HuH-7 (cell line): Measurements from ENCODE around the gene HEPHL1.

Source experiments
- DNase-seq: peaks from one replicate; pipeline ENCODE4 v3.0.0; 2011; ENCODE audit warnings: low spot score

The HEPHL1 gene

GRCh38 chr11:94025690-94026394, 4.7 kb downstream of the HEPHL1 start:
- DNase-seq = no peak

- DNase-seq = no peak
Observed at GRCh38 chr11:94027210-94027609, 6.1 kb downstream of the HEPHL1 start.

DNA sequence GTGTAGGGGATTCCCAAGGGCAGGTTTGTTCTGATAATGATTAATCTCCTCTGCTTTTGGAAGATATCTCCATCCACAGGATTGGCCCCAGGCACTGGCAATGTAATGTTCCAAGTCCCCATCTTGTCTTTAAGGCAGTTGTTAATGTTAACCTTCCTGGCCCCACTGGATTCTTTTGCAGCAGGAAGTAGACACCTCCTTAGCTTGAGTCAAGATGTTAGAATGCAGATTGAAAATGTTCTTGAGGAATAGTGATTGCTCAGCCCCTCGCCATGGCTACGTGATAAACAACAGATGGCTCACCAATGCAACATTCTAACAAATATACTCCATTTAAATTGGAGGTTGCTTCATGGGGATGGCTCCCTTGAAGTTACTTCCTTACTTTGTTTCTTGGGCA, 7.3 kb downstream of the HEPHL1 start:
- no peak for DNase-seq

DNA sequence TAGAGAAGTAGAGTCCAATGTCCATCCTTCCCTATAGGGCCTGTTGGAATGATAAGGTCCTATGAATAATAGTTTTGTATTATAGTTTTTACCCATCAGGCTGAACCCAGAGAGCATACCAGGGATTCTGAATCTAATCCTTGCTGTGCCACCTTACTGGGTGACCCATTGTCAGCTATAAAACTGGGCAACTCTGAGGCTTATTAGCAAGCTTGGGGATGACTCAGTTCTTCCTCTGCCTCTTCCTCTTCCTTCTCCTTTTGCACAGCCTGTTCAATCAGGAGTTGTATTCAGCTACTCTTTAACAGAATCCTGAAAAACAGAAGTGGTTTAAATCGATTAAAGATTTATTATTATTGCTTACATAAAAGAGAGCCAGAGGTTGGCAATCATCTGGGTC, 8.9 kb downstream of the HEPHL1 start:
- no peak for DNase-seq

- DNase-seq = no peak
Observed at GRCh38 chr11:94031625-94032024, 10.5 kb downstream of the HEPHL1 start.

DNA sequence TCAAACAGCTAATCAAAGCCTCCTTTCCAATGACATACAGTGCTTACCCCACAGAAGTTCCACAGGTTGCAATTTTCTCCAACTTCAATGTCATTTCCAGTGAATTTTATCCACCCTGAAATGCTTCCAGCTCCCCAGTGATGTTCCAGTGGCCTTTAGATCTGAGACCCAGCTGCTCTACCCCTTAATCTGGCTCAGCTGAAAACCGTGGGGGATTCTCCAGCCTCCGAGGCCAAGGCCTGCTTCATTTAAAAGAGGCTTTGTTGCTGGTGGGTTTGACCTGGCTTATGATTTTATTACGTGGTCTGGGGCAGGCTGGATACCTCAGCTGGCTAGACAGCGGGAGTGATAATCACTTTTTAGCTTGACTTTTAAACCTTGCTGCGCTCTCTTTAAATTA, 10.9 kb downstream of the HEPHL1 start:
- DNase-seq = no peak

DNA sequence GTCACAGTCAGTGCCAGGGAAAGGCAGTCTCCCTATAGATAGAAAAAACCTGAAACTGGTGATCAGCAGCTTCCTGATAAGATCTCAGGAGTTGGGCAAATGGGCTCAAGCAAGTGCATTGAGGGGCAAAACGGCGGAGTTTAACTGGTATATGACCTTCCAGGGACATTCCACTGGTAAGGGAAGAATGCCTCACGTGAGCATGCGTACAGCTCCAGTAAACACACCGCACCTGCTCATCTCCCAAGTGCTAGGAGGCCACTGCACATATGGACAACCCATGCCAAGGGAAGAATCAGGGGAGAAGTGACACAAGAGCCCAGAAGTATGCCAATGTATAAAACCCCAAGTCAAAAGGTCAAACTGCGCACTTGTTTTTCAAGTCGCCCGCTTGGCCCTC, 11.6 kb downstream of the HEPHL1 start:
- no peak for DNase-seq

DNA sequence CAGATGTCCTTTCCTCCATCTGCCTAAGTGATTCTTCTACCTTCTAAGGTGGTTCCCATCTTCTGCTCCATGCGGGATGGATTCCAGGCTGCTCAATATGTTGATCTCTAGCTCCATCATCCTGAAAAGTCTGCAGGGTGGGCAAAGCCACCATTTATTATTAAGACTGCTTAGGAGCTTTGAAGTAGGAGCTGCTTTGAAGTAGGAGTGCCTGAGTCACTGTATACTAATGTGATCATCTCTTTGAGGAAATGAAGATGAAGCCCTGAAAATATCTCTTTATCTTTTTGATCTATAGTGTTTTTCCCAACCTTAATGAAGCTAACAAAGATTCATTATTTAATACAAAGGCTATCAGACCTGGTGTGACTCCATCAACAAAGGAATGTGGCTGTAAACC, 13.1 kb downstream of the HEPHL1 start:
- no peak for DNase-seq

GRCh38 chr11:94036096-94036495, 14.9 kb downstream of the HEPHL1 start:
- no peak for DNase-seq

DNA sequence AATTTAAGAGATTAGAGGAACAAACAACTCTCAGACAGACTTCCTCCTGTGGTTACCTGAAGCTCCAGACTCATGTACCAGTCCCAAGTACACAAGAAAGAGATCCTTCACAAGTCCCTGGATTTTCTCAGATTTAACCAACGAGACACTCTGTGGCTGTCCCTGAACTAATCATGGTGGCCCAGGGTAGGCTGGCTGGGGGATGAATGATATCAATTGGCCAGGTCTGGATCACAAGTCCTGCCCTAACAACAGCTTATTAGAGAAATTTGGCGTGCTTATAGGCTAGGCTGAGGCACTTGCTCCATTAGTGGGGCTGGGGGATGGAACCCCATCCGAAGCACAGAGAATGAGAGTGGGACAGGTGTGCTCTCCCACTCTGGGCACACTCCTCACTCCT, 22.1 kb downstream of the HEPHL1 start:
- DNase-seq = no peak

DNA sequence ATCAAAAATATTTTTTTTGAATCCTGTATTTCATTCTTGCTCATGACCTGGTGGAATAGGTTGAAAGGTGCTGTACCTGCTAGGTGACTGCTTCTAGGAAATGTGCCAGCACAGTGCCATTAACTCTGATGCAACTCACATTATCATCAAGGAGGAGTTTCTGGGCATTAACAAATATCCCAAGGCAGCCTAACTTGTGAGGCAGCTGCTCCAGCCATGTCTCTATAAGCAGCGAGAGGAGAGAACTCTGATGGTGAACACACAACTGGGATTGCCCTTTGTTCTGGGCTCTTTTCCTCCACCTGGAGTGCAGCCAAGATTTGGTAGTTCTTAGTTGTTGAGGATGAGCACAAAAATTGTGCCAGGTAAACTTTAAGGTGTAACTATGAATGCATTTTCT, 25.6 kb downstream of the HEPHL1 start:
- DNase-seq = no peak

GRCh38 chr11:94048032-94048709, 27.0 kb downstream of the HEPHL1 start:
- no peak for DNase-seq

- DNase-seq = no peak
Observed at GRCh38 chr11:94049351-94049750, 28.2 kb downstream of the HEPHL1 start.

- no peak for DNase-seq
Observed at GRCh38 chr11:94058630-94059029, 37.5 kb downstream of the HEPHL1 start.

- no peak for DNase-seq
Observed at GRCh38 chr11:94059065-94059464, 37.9 kb downstream of the HEPHL1 start.

- DNase-seq = no peak
Observed at GRCh38 chr11:94060401-94060800, 39.2 kb downstream of the HEPHL1 start.

DNA sequence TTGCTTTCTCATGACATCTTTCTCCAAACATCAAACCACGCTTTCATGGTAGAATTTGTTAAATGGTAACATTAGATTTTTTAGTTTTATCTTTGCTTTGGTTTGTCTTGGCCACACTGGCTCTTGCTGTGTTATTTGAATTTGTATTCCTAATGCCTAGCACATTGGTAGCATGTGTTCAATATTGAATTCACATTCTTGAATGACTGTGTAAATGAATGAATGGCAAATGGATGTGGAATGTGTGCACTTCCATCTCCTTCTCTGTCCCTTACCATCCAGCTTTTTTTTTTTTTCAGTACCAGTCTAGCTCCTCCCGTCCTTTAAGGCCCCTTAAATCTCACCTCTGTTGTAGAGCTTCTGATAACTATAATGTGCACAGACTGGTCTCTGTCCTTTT, 41.2 kb downstream of the HEPHL1 start:
- DNase-seq = no peak

DNA sequence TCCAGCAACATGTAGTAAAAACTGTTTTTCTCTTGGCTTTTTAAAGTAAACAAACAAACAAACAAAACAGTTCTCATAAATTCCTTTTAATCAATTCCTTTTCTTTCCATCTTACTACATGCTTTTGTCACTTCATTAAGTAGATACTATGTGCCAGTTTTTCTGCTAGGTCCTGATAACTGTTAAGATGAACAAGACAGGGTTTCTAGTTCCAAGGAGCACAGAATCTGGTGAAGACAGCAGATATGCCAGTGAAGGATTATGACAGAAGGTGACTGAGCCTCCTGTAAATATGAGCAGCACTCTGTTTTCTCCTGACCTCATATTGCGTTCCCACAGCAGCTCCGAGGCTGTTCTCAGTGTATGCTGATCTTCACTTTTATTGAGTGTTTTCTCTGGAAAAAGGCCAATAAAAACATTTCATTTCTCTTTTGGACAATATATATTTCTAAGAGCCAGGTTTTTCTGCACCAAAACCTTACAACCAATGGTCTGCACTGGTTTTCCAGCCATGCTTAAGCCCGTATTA, 45.8 kb downstream of the HEPHL1 start:
- DNase-seq = no peak

GRCh38 chr11:94068764-94069163, 47.6 kb downstream of the HEPHL1 start:
- DNase-seq = no peak

DNA sequence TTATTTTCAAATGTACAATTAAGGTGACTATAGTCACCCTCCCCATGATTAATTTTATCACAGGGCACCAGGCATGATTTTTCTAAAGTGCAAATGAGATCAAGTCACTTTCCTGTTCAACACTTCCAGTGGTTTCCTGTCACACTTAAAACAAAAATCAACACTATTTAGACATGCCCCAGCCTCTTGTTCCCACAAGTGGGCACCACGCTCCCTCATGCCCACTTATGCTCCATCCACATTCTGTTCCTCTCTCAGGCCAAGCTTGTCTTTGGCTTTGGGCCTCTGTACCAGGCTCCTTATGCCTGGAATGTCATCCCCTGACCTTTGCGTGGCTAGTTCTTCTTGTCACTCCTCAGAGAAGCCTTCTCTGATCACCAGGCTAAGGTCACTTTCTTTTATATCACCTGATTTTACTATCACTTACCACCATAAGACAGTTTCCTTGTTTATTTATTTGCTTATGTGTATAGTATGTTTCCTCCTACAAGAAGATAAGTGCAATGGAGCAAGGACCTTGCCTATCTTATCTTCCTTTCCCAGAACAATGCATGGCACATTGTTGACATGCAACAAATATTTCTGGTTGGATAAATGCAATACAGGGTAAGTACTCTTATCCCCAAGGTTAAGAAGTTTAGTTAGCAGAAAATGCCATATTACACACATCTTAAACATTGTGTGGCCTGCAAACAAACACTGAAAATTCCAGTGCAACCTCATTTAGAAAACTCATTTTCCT, 56.6 kb downstream of the HEPHL1 start:
- DNase-seq = no peak

DNA sequence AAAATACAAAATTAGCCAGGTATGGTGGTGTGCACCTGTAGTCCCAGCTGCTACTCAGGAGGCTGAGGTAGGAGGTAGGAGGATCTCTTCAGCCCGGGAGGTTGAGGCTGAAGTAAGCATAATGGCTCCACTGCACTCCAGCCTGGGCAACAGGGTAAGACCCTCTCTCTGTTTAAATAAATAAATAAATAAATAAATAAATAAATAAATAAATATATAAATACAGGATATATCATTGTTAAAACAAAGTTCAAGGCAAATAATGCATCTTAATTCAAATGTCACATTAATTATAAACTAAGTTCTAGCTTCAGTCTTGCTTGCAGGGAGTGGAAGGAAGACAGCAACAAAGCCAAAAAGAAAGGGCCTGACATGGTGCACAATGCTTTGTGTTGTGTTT, 63.0 kb downstream of the HEPHL1 start:
- no peak for DNase-seq

DNA sequence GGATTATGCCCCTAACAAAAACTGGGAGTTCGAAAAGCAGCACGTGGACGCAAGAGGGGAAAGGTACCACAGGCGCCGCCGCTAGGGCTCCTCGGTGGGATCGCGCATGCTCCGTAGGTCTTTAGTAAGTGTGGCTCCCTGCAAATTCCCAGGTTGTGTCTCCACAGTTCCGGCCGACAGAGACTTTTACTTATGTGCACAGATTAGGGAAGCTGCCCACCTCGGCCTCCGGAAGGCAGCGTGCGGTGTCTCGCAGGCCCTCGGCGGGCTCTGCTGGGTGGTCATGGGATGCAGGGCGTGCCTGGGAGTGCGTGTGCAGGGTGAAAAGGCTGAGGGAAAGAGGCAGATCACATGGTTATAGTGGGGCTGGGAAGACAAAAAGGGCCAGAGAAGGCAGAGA, 67.8 kb downstream of the HEPHL1 start:
- DNase-seq = no peak

- DNase-seq = no peak
Observed at GRCh38 chr11:94089341-94089740, 68.2 kb downstream of the HEPHL1 start.
